Neural progenitor cell (in vitro differentiated cells): ENCODE results near the gene ACMSD. TPM values are rescaled to one million over a fixed set of nuclear protein-coding genes. Genes with fewer than 3 reads are reported as not detected.

Experiments
- DNase-seq: peaks from one replicate; pipeline ENCODE4 v3.0.0-alpha.2; 2016; ENCODE audit warnings: low spot score
- H2AFZ ChIP-seq: fragments of 200-600 bp; sonication (generic); replicated peaks from 2 replicates; pipeline ENCODE4 v1.6.1; 2016; ENCODE audit warnings: antibody characterized with exemption
- H3F3A ChIP-seq: fragments of 200-600 bp; sonication (generic); 2 replicates; pipeline ENCODE4 v1.6.1; 2016; ENCODE audit warnings: antibody characterized with exemption, low read depth
- H3K27ac ChIP-seq: fragments of 200-600 bp; sonication (generic); 2 replicates; pipeline ENCODE4 v1.5.1; 2016; ENCODE audit warnings: mild to moderate bottlenecking
- H3K27me3 ChIP-seq: fragments of 200-600 bp; sonication (generic); 2 replicates; pipeline ENCODE4 v1.6.1; 2016; ENCODE audit warnings: mild to moderate bottlenecking, moderate library complexity
- H3K36me3 ChIP-seq: fragments of 200-600 bp; sonication (generic); 2 replicates; pipeline ENCODE4 v1.5.1; 2016
- H3K4me1 ChIP-seq: fragments of 200-600 bp; sonication (generic); 2 replicates; pipeline ENCODE4 v1.6.1; 2016; ENCODE audit warnings: mixed run types
- H3K4me2 ChIP-seq: fragments of 200-600 bp; sonication (generic); 2 replicates; pipeline ENCODE4 v1.6.1; 2016
- H3K4me3 ChIP-seq: fragments of 200-600 bp; sonication (generic); 2 replicates; pipeline ENCODE4 v1.5.1; 2016
- H3K79me2 ChIP-seq: fragments of 200-600 bp; sonication (generic); 2 replicates; pipeline ENCODE4 v1.6.1; 2016; ENCODE audit warnings: low read depth
- H3K9ac ChIP-seq: fragments of 200-600 bp; sonication (generic); 2 replicates; pipeline ENCODE4 v1.6.1; 2016
- H3K9me3 ChIP-seq: fragments of 200-600 bp; sonication (generic); 2 replicates; pipeline ENCODE4 v1.5.1; 2016; ENCODE audit warnings: low read depth
- H4K20me1 ChIP-seq: fragments of 200-600 bp; sonication (generic); 2 replicates; pipeline ENCODE4 v1.6.1; 2016; ENCODE audit warnings: low read depth
- H3K27ac Mint-ChIP-seq: 3 replicates; pipeline ENCODE4 v1.8.0; 2021; ENCODE audit warnings: mixed read lengths
- H3K27me3 Mint-ChIP-seq: 2 replicates; pipeline ENCODE4 v1.8.0; 2022; ENCODE audit warnings: low read depth, mild to moderate bottlenecking, inconsistent platforms, moderate library complexity, mixed read lengths; ENCODE audit not compliant: insufficient read depth
- H3K36me3 Mint-ChIP-seq: 3 replicates; pipeline ENCODE4 v1.8.0; 2021; ENCODE audit warnings: mixed read lengths
- H3K4me1 Mint-ChIP-seq: 3 replicates; pipeline ENCODE4 v1.8.0; 2021; ENCODE audit warnings: mixed read lengths
- H3K4me3 Mint-ChIP-seq: 3 replicates; pipeline ENCODE4 v1.8.0; 2021; ENCODE audit warnings: mild to moderate bottlenecking, moderate library complexity, mixed read lengths
- H3K9me3 Mint-ChIP-seq: 3 replicates; pipeline ENCODE4 v1.8.0; 2020; ENCODE audit warnings: mixed read lengths
- EZH2 ChIP-seq: fragments of 200-600 bp; sonication (generic); IDR thresholded peaks from 2 replicates; pipeline ENCODE4 v1.6.1; 2017; ENCODE audit warnings: antibody characterized with exemption, mild to moderate bottlenecking, moderate library complexity
- EZH2phosphoT487 ChIP-seq: fragments of 200-600 bp; sonication (generic); IDR thresholded peaks from 2 replicates; pipeline ENCODE4 v1.6.1; 2017; ENCODE audit warnings: antibody characterized with exemption
- total RNA-seq: library from RNA; depleted of rRNA; stranded (reverse); fragments of >200 nt; gene quantifications from 2 replicates; pipeline ENCODE4 v1.2.3, GENCODE V29; 2015; ENCODE audit warnings: low replicate concordance
- TF ChIP-seq, protein P1 (sequence below): fragments of 200-600 bp; sonication (generic); IDR thresholded peaks from 2 replicates; pipeline ENCODE4 v1.5.1; 2017; ENCODE audit warnings: antibody characterized with exemption, mild to moderate bottlenecking

ACMSD gene
- total RNA-seq, 1 donor from 2014 or later = not detected

DNA sequence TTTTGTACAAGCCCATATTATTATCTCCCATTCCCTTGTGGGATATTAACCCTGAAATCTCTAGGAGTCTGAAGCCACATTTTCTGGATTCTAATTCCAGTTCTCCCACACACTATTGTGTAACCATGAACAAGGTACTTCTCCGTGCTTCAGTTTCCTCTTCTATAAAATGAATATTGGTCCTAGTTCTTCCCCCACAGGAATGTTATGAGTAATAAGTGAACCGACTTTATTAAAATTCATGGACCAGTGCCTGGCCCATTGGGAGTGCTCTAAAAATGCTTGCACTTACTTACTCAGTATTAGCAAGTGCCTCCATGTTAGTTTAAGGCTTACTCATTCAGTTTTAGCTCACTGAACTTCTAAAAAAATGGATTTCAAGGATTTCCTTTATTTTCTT lies 1.4 kb upstream of the ACMSD start:
- Histone ChIP-seq H3K9ac (no peak overlapping the region), H3K9me3 (peaks cover 9% of the 10 kb centered on the region), H3K4me2 (no peak overlapping the region), H3K4me1 (no peaks in the 10 kb centered on the region), H3K4me3 (no peak overlapping the region), H3K36me3 (peaks cover 4% of the 10 kb centered on the region), H3F3A (no peaks in the 10 kb centered on the region), H3K27ac (no peak overlapping the region), H3K27me3 (no peaks in the 10 kb centered on the region), H2AFZ (no peak overlapping the region), H4K20me1 (no peaks in the 10 kb centered on the region), H3K79me2 (no peaks in the 10 kb centered on the region)
- TF ChIP-seq EZH2phosphoT487 (no peak), EZH2 (no peak)
- TF ChIP-seq, protein P1, sequence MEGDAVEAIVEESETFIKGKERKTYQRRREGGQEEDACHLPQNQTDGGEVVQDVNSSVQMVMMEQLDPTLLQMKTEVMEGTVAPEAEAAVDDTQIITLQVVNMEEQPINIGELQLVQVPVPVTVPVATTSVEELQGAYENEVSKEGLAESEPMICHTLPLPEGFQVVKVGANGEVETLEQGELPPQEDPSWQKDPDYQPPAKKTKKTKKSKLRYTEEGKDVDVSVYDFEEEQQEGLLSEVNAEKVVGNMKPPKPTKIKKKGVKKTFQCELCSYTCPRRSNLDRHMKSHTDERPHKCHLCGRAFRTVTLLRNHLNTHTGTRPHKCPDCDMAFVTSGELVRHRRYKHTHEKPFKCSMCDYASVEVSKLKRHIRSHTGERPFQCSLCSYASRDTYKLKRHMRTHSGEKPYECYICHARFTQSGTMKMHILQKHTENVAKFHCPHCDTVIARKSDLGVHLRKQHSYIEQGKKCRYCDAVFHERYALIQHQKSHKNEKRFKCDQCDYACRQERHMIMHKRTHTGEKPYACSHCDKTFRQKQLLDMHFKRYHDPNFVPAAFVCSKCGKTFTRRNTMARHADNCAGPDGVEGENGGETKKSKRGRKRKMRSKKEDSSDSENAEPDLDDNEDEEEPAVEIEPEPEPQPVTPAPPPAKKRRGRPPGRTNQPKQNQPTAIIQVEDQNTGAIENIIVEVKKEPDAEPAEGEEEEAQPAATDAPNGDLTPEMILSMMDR = no peak
- Mint-ChIP-seq H3K27me3 (peaks cover 2% of the 10 kb centered on the region), H3K4me1 (no peaks in the 10 kb centered on the region), H3K4me3 (no peak overlapping the region), H3K9me3 (peaks cover 17% of the 10 kb centered on the region), H3K36me3 (no peaks in the 10 kb centered on the region), H3K27ac (no peak overlapping the region)
- DNase-seq = no peak

DNA sequence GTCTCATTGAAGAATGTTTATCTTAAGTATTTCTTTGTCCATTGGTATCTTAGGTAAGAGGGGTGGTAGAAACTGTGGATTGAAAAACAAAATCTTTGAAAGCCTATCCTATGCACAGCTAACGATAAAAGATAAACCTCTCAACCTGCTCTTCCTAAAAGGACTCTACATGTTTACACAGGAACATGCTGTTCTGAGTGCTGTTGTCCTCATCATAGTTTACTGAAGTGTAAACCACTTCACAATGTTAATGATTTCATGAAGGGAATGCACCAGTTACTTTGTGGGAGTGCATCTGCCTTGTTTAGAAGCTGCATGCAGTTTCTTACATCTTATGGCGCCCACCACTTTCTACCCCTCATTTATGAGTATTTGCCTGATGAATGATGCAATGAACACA lies 1.2 kb downstream of the ACMSD start:
- H3K4me1 Mint-ChIP-seq = no peaks in the 10 kb centered on the region
- no peak for DNase-seq
- peaks cover 17% of the 10 kb centered on the region for H3K9me3 Mint-ChIP-seq
- H3K9me3 ChIP-seq = peaks cover 9% of the 10 kb centered on the region
- H3K79me2 ChIP-seq = no peaks in the 10 kb centered on the region
- H3F3A ChIP-seq = no peaks in the 10 kb centered on the region
- no peaks in the 10 kb centered on the region for H3K36me3 Mint-ChIP-seq
- H3K27ac Mint-ChIP-seq = no peak overlapping the region
- no peak overlapping the region for H3K9ac ChIP-seq
- no peak overlapping the region for H3K27ac ChIP-seq
- no peaks in the 10 kb centered on the region for H4K20me1 ChIP-seq
- peaks cover 4% of the 10 kb centered on the region for H3K36me3 ChIP-seq
- no peaks in the 10 kb centered on the region for H3K4me1 ChIP-seq
- TF ChIP-seq EZH2 = no peak
- TF ChIP-seq EZH2phosphoT487 = no peak
- TF ChIP-seq, protein P1 = no peak
- no peaks in the 10 kb centered on the region for H3K27me3 ChIP-seq
- no peak overlapping the region for H3K4me2 ChIP-seq
- peaks cover 2% of the 10 kb centered on the region for H3K27me3 Mint-ChIP-seq
- H3K4me3 ChIP-seq = no peak overlapping the region
- no peak overlapping the region for H2AFZ ChIP-seq
- no peak overlapping the region for H3K4me3 Mint-ChIP-seq

DNA sequence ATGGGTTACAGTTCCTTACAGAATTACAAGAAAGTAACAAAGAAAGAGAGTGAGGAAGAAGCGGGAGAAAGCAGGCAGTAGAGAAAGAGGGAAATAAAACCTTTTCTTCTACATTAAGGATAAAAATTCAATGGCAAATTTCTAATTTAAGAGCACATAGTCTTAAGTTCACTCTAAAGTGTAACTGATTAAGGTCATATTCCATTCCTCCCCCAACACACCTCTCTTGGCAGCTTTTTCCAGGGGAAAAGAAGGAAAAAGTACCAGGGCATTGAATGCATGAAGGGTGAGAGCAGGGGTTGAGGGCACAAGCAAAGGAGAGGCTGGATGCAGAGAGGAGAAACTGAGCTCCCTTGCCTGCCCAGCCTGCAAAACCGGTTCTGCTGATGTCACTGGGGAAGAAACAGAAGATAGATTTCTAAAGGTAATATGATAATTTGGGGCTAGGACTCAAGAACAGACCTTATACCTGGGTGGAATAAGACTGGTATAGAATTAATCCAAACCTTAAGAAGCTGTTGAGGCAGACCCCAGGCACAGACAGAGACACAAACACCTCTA lies 4.6 kb downstream of the ACMSD start:
- Mint-ChIP-seq H3K4me3 (no peak overlapping the region), H3K4me1 (no peaks in the 10 kb centered on the region), H3K36me3 (no peaks in the 10 kb centered on the region), H3K27me3 (peaks cover 2% of the 10 kb centered on the region), H3K9me3 (no peaks in the 10 kb centered on the region), H3K27ac (no peak overlapping the region)
- Histone ChIP-seq H2AFZ (no peak overlapping the region), H3K4me3 (no peak overlapping the region), H3K27ac (no peak overlapping the region), H3K9ac (no peak overlapping the region), H3K36me3 (no peaks in the 10 kb centered on the region), H3K4me1 (no peaks in the 10 kb centered on the region), H4K20me1 (no peaks in the 10 kb centered on the region), H3K9me3 (no peaks in the 10 kb centered on the region), H3K27me3 (no peaks in the 10 kb centered on the region), H3K79me2 (no peaks in the 10 kb centered on the region), H3F3A (no peaks in the 10 kb centered on the region), H3K4me2 (no peak overlapping the region)
- TF ChIP-seq EZH2phosphoT487 (no peak), EZH2 (no peak)
- TF ChIP-seq, protein P1 = no peak
- DNase-seq = no peak
